Muscle of leg (tissue), 11 donors: Measurements from ENCODE around the gene SLC15A5. TPM values are rescaled to one million over a fixed set of nuclear protein-coding genes. Genes with fewer than 3 reads are reported as not detected.

Source experiments
- DNase-seq: peaks from one replicate; pipeline ENCODE4 v3.0.0; 2013
- H3K27ac ChIP-seq: one replicate; pipeline ENCODE4 v1.5.1; 2013; ENCODE audit warnings: mild to moderate bottlenecking, low read length, control low read depth
- H3K27me3 ChIP-seq: one replicate; pipeline ENCODE4 v1.6.1; 2013; ENCODE audit warnings: low read length; ENCODE audit not compliant: control insufficient read depth, insufficient read depth
- H3K36me3 ChIP-seq: one replicate; pipeline ENCODE4 v1.6.1; 2013; ENCODE audit warnings: low read length; ENCODE audit not compliant: control insufficient read depth, insufficient read depth
- H3K4me1 ChIP-seq: one replicate; pipeline ENCODE4 v1.6.1; 2013; ENCODE audit warnings: low read length; ENCODE audit not compliant: control insufficient read depth, insufficient read depth
- H3K4me3 ChIP-seq: one replicate; pipeline ENCODE4 v1.5.1; 2013; ENCODE audit warnings: low read length, control low read depth
- H3K9me3 ChIP-seq: replicated peaks from 2 replicates; pipeline ENCODE4 v1.6.1; 2013; ENCODE audit warnings: low read depth, low read length; ENCODE audit not compliant: control insufficient read depth
- WGBS: methylation state at CpG from one replicate; pipeline ENCODE4 v1.1.5; 2013; ENCODE audit warnings: missing lambda C conversion rate; ENCODE audit not compliant: insufficient coverage; 5-methylcytosine and 5-hydroxymethylcytosine counted together
- polyA plus RNA-seq, 8 donors: library from polyadenylated mRNA; unstranded; fragments of 120-200 nt; gene quantifications; one replicate each; pipeline versions ENCODE4 v1.2.1 to v1.2.3, GENCODE V29; 2013; ENCODE audit warnings: inconsistent platforms in 1 of 8, low replicate concordance in 1 of 8; ENCODE audit not compliant: insufficient read length in 8 of 8, insufficient read depth in 1 of 8
- total RNA-seq: library from RNA; stranded (reverse); fragments of 120-200 nt; gene quantifications from one replicate; pipeline ENCODE4 v1.2.4, GENCODE V29; 2013

The SLC15A5 gene
- total and polyA plus RNA-seq, 9 donors = 0.04 TPM; not detected in 8

DNA sequence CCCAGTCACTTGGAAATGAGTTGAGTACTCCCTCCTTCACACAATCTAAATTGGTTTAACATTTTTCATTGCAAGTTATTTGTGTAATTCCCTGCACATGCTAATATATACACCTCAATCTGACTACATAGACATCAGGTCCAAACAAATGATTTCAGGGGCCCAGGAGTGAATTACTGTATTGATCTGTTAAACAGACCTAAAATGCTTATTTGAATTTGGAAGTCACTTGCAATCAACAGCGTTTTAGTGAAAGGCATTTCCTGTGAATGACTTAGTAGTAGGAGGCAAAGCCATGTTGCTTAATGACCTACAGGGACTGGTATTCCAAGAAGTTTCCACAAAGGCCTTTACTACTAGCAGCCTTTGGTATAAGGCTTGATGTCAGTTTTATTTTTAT lies 22.6 kb upstream of the SLC15A5 start:
- 0% methylated on average over 1 of the region's 1 CpG for WGBS
- Histone ChIP-seq H3K9me3 (no peaks in the 10 kb centered on the region), H3K4me3 (no peak overlapping the region), H3K36me3 (no peaks in the 10 kb centered on the region), H3K27me3 (no peaks in the 10 kb centered on the region), H3K27ac (peak overlapping the region; percentile 78), H3K4me1 (no peaks in the 10 kb centered on the region)
- peak; percentile 78 for DNase-seq

DNA sequence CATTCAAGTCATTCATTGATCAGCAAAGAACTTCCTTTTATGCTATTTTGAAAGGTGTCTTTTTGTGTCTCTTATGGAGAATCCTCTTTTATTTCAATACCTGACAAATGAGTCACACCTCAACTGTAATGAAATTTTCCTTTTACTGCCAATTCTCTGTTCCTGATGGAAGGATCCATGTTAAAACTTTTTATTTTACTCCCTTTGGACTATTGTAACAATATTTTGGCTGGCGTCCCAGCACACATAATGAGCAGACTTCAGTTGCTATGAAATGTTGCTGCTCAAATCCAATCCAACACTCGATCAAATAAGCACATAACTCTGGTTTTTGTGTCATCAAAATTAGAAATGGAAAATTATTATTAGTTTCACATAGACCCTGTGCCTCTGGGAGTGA lies 21.9 kb upstream of the SLC15A5 start:
- WGBS = no CpG with 5 or more reads among the region's 2 CpGs
- peak overlapping the region; percentile 78 for H3K27ac ChIP-seq

DNA sequence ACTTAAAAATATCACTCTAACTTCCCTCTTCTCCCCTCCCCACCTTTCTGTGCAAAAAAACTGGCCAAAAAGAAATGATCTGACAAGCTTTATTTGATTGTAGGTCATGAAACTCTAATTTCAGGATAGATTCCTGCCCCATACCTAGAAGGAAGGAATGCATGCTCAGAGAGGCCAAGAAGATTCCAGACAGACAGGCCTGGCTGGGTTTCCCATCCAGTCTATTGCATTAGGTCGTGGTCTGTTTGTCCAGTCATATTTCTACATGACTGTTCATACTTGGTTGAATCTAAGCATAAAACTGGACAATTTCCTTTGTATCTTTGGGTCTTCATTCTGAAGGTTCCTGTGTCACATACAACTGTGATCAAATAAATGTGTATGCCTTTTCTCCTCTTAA lies 20.0 kb upstream of the SLC15A5 start:
- WGBS = no CpG with 5 or more reads among the region's 1 CpG
- H3K36me3 ChIP-seq = no peaks in the 10 kb centered on the region
- no peak overlapping the region for H3K27ac ChIP-seq
- H3K27me3 ChIP-seq = no peaks in the 10 kb centered on the region
- no peak for DNase-seq
- H3K4me1 ChIP-seq = peaks cover 2% of the 10 kb centered on the region
- H3K4me3 ChIP-seq = no peak overlapping the region
- no peaks in the 10 kb centered on the region for H3K9me3 ChIP-seq

More for the DNA sequence above, 21.9 kb upstream of the SLC15A5 start:
- Histone ChIP-seq H3K27me3 (no peaks in the 10 kb centered on the region), H3K36me3 (no peaks in the 10 kb centered on the region), H3K4me1 (no peaks in the 10 kb centered on the region), H3K4me3 (no peak overlapping the region), H3K9me3 (no peaks in the 10 kb centered on the region)
- DNase-seq = peak; percentile 90

DNA sequence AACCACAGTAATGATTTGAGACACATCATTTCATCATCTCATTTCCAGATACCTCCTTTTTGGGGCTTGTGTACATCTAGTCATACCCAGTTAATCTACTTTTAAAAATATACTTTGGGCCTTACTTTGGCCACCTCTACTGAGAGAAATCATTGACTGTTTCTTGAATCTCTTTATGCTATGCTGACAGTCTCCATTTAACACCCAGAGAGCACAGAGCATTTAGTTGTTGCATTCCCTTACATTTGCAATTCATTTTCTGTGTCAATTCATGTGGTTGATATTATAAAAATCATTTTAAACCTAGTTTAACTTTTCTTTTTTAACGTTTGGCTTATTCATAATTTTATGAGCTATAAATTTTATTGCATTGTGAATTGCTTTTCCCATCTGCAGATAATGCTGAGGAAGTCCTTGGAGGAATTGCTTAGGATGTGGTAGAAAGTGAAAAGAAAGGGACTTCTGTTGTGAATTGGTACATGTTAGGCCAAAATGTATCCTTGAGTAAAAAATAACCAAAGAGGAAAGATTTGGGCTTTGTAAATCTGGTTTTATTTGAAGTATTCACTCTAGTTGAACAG lies 17.0 kb upstream of the SLC15A5 start:
- Histone ChIP-seq H3K9me3 (no peaks in the 10 kb centered on the region), H3K27ac (peak overlapping the region; percentile 26), H3K4me1 (peaks cover 2% of the 10 kb centered on the region), H3K4me3 (no peak overlapping the region), H3K27me3 (no peaks in the 10 kb centered on the region), H3K36me3 (no peaks in the 10 kb centered on the region)
- DNase-seq = peak; percentile 50
- no CpG with 5 or more reads among the region's 1 CpG for WGBS

DNA sequence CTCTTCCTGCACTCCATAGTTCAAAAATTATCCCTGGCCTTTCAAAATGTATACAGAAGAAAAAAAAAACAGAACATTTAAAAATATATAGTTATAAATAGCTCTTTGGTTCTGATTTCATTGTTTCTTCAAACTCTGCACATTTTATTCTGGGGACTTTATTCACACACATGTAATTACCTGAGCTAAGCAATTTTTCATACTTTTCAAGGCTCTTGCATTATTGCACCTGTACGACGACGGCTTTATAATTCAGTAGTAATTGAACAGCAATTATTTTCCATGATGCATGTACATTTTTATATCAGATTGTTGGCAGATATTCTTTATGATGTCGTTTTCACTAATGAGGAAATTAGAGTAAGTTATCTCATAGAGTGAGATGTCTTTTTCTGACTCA lies 13.5 kb upstream of the SLC15A5 start:
- Histone ChIP-seq H3K27me3 (no peaks in the 10 kb centered on the region), H3K27ac (no peak overlapping the region), H3K9me3 (no peaks in the 10 kb centered on the region), H3K4me1 (peaks cover 2% of the 10 kb centered on the region), H3K4me3 (no peak overlapping the region), H3K36me3 (no peaks in the 10 kb centered on the region)
- DNase-seq = no peak
- WGBS = no CpG with 5 or more reads among the region's 4 CpGs

DNA sequence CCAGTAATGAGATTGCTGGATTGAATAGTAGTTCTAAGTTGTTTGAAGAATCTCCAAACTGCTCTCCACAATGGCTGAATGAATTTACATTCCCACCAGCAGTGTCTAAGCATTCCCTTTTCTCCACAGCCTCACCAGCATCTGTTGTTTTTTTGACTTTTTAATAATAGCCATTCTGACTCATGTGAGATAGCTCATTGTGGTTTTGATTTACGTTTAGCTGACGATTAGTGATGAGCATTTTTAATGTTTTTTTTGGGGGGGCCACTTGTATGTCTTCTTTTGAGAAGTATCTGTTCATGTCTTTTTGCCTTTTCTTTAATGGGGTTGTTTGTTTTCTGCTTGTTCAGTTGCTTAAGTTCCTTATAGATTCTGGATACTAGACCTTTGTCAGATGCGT lies 8.1 kb upstream of the SLC15A5 start:
- no peaks in the 10 kb centered on the region for H3K4me1 ChIP-seq
- no peak overlapping the region for H3K4me3 ChIP-seq
- WGBS = no CpG with 5 or more reads among the region's 3 CpGs
- no peak for DNase-seq
- H3K36me3 ChIP-seq = no peaks in the 10 kb centered on the region
- no peaks in the 10 kb centered on the region for H3K9me3 ChIP-seq
- no peak overlapping the region for H3K27ac ChIP-seq
- H3K27me3 ChIP-seq = no peaks in the 10 kb centered on the region

DNA sequence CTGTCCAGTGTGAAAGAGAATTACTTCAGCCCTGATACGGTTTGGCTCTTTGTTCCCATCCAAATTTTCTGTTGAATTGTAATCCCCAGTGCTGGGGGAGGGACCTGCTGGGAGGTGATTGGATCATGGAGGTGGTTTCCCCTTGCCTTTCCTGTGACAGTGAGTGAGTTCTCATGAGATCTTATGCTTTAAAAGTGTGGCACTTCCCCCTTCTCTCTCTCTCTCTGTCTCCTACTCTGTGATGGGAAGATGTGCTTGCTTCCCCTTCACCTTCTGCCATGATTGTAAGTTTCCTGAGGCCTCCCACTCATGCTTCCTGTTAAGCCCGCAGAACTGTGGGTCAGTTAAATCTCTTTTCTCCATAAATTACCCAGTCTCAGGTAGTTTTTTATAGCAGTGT lies 5.5 kb upstream of the SLC15A5 start:
- Histone ChIP-seq H3K4me1 (no peaks in the 10 kb centered on the region), H3K27ac (no peak overlapping the region)

DNA sequence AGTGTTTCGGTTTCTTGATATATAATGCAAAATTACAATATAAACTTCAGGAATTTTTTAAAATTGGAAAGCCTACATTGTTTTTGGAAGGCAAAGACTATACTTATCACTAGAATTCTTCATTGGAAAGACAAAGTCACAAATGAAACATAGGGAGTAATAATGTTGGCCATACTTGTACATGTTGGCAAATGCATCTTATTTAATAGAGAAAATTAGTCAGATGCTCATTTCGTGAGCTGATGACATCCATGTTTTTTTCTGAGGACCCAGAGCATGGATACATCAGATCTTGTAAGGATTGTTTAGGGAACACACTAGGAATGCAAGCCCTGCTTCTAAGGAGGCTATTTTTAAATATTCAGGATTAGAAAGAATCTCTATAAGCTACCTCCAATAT lies 4.6 kb upstream of the SLC15A5 start:
- no CpG with 5 or more reads among the region's 2 CpGs for WGBS
- DNase-seq = peak; percentile 66

More for the DNA sequence above, 5.5 kb upstream of the SLC15A5 start:
- Histone ChIP-seq H3K4me3 (no peak overlapping the region), H3K9me3 (no peaks in the 10 kb centered on the region), H3K36me3 (no peaks in the 10 kb centered on the region), H3K27me3 (no peaks in the 10 kb centered on the region)
- no CpG with 5 or more reads among the region's 2 CpGs for WGBS
- no peak for DNase-seq

DNA sequence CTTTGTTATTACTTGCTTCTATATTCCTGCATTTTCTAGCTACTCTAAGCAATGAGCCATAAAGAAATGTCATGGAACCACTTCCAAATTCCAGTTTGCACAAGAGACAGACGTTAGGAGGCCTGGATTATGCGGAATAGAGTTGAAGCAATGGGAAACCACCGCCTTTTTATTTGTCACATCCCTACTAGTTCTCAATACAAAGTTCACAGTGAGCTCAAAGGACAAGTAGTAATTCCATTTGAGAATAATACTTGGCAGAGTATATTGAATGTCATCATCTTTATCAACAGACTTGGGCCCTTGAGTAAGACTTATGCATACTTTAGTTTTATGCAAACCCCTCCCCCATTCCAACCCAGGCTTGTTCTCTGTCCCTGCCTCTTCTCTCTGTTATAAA lies 3.7 kb upstream of the SLC15A5 start:
- DNase-seq = peak; percentile 96
- no peaks in the 10 kb centered on the region for H3K4me1 ChIP-seq

More for the DNA sequence above, 4.6 kb upstream of the SLC15A5 start:
- H3K36me3 ChIP-seq = no peaks in the 10 kb centered on the region
- H3K27ac ChIP-seq = no peak overlapping the region
- H3K4me1 ChIP-seq = no peaks in the 10 kb centered on the region
- no peak overlapping the region for H3K4me3 ChIP-seq
- no peaks in the 10 kb centered on the region for H3K27me3 ChIP-seq
- no peaks in the 10 kb centered on the region for H3K9me3 ChIP-seq

DNA sequence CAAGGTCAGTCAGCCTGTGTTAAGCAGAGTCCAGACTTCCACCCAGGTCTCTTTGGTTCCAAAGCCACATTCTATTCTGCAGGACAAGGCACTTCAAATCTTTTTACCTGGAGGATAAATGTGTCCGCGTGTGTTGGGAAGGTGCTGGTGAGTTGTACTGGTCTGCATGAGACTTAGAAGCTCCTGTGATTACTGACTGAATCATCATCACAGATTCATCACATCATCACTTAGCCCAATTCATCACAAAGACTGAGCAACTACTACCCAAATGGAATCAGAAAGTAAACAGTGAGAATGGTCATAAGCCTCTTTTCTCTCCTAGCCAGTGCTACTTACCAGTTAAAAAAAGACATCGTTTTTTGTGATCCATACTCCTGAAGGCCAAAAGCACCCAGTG lies 5.3 kb downstream of the SLC15A5 start:
- no peaks in the 10 kb centered on the region for H3K27me3 ChIP-seq
- H3K36me3 ChIP-seq = no peaks in the 10 kb centered on the region
- no peak overlapping the region for H3K27ac ChIP-seq
- no peak overlapping the region for H3K4me3 ChIP-seq
- WGBS = 100% methylated on average over 1 of the region's 3 CpGs
- no peaks in the 10 kb centered on the region for H3K9me3 ChIP-seq
- peaks cover 2% of the 10 kb centered on the region for H3K4me1 ChIP-seq
- DNase-seq = no peak

More for the DNA sequence above, 3.7 kb upstream of the SLC15A5 start:
- Histone ChIP-seq H3K27ac (peak overlapping the region; percentile 69), H3K36me3 (no peaks in the 10 kb centered on the region), H3K9me3 (no peaks in the 10 kb centered on the region), H3K27me3 (no peaks in the 10 kb centered on the region), H3K4me3 (no peak overlapping the region)
- no CpG with 5 or more reads among the region's 3 CpGs for WGBS

DNA sequence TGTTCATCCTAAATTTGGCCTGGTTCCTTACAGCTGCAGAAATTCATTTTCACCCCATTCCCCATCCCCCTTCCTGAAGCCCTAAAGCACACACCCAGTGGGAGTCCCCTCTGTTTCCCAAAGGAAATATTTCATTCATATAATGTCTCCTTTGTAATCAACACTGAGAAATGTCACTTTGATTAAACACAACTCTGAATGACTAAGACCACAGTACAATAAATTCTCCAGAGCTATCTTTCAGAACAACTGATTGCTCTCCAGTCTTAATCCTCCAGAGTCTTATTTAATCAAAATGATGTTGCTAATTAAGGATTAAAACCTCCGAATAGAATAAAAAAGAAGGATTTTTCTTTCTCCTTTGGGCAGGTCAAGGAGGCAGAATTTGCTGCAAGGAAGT lies 6.4 kb downstream of the SLC15A5 start:
- DNase-seq = no peak
- no peak overlapping the region for H3K27ac ChIP-seq
- no peak overlapping the region for H3K4me3 ChIP-seq
- peaks cover 2% of the 10 kb centered on the region for H3K4me1 ChIP-seq
- WGBS = no CpG with 5 or more reads among the region's 1 CpG
- no peaks in the 10 kb centered on the region for H3K9me3 ChIP-seq
- no peaks in the 10 kb centered on the region for H3K27me3 ChIP-seq
- H3K36me3 ChIP-seq = no peaks in the 10 kb centered on the region
